GM23248 (cell line): ENCODE measurements around the gene PCLO. TPM values are rescaled to one million over a fixed set of nuclear protein-coding genes. Genes with fewer than 3 reads are reported as not detected.

Source experiments
- DNase-seq: peaks from one replicate; pipeline ENCODE4 v3.0.0-alpha.2; 2015
- H2AFZ ChIP-seq: fragments of 200-600 bp; sonication (generic); 2 replicates; pipeline ENCODE4 v1.6.1; 2016; ENCODE audit warnings: antibody characterized with exemption
- H3F3A ChIP-seq: fragments of 200-600 bp; sonication (generic); 2 replicates; pipeline ENCODE4 v1.6.1; 2016; ENCODE audit warnings: mild to moderate bottlenecking, antibody characterized with exemption, mixed run types; ENCODE audit not compliant: insufficient read depth
- H3K27ac ChIP-seq: fragments of 200-600 bp; sonication (generic); 2 replicates; pipeline ENCODE4 v1.5.1; 2016; ENCODE audit warnings: mild to moderate bottlenecking
- H3K27me3 ChIP-seq: fragments of 200-600 bp; sonication (generic); replicated peaks from 2 replicates; pipeline ENCODE4 v1.6.1; 2016; ENCODE audit warnings: mild to moderate bottlenecking; ENCODE audit not compliant: insufficient read depth
- H3K36me3 ChIP-seq: fragments of 200-600 bp; sonication (generic); 2 replicates; pipeline ENCODE4 v1.6.1; 2016; ENCODE audit warnings: low read depth, mild to moderate bottlenecking
- H3K4me1 ChIP-seq: fragments of 200-600 bp; sonication (generic); 2 replicates; pipeline ENCODE4 v1.6.1; 2016; ENCODE audit warnings: mild to moderate bottlenecking; ENCODE audit not compliant: insufficient read depth
- H3K4me2 ChIP-seq: fragments of 200-600 bp; sonication (generic); one replicate; pipeline ENCODE4 v1.6.1; 2016; ENCODE audit warnings: mild to moderate bottlenecking; ENCODE audit not compliant: unreplicated experiment
- H3K4me3 ChIP-seq: fragments of 200-600 bp; sonication (generic); 2 replicates; pipeline ENCODE4 v1.5.1; 2016; ENCODE audit warnings: mild to moderate bottlenecking
- H3K79me2 ChIP-seq: fragments of 200-600 bp; sonication (generic); 2 replicates; pipeline ENCODE4 v1.6.1; 2016; ENCODE audit warnings: mild to moderate bottlenecking; ENCODE audit not compliant: insufficient read depth
- H3K9ac ChIP-seq: fragments of 200-600 bp; sonication (generic); 2 replicates; pipeline ENCODE4 v1.6.1; 2016; ENCODE audit warnings: mild to moderate bottlenecking
- H3K9me2 ChIP-seq: fragments of 200-600 bp; sonication (generic); 2 replicates; pipeline ENCODE4 v1.6.1; 2016; ENCODE audit warnings: mixed run types, mild to moderate bottlenecking, moderate library complexity; ENCODE audit not compliant: insufficient read depth
- H3K9me3 ChIP-seq: fragments of 200-600 bp; sonication (generic); one replicate; pipeline ENCODE4 v1.6.1; 2017; ENCODE audit warnings: low read depth
- H4K20me1 ChIP-seq: fragments of 200-600 bp; sonication (generic); 2 replicates; pipeline ENCODE4 v1.6.0; 2016; ENCODE audit not compliant: insufficient read depth
- EZH2 ChIP-seq: fragments of 200-600 bp; sonication (generic); IDR thresholded peaks from 2 replicates; pipeline ENCODE4 v1.6.1; 2018; ENCODE audit warnings: antibody characterized with exemption, mild to moderate bottlenecking; ENCODE audit not compliant: insufficient read depth, poor library complexity, severe bottlenecking
- EZH2phosphoT487 ChIP-seq: fragments of 200-600 bp; sonication (generic); IDR thresholded peaks from 2 replicates; pipeline ENCODE4 v1.6.1; 2018; ENCODE audit warnings: antibody characterized with exemption, moderate library complexity, mild to moderate bottlenecking, low read depth; ENCODE audit not compliant: insufficient read depth
- WGBS, 2 experiments: methylation state at CpG; one replicate each; pipeline ENCODE4 v1.1.6; 2015 to 2017; ENCODE audit warnings: low lambda C conversion rate in 2 of 2, low coverage in 1 of 2; ENCODE audit errors: missing lambda C conversion rate in 2 of 2; 5-methylcytosine and 5-hydroxymethylcytosine counted together
- in situ Hi-C: fragments of 300-500 bp; cut with MboI; formaldehyde crosslinking; loops from 2 replicates; pipeline ENCODE4 v1.15.0; 2020
- polyA plus RNA-seq: library from polyadenylated mRNA; unstranded; fragments of >200 nt; fragmentation: Nextera tagmentation; extraction: Ambion mirVana; gene quantifications from 2 replicates; pipeline ENCODE4 v1.2.1, GENCODE V29; 2016
- total RNA-seq: library from RNA; depleted of rRNA; stranded (reverse); fragments of >200 nt; shearing (Covaris generic); gene quantifications from 2 replicates; pipeline ENCODE4 v1.2.3, GENCODE V29; 2014

Gene PCLO
- total and polyA plus RNA-seq, 2 experiments from 2014 or later, result 0.04 TPM; not detected in 1

DNA sequence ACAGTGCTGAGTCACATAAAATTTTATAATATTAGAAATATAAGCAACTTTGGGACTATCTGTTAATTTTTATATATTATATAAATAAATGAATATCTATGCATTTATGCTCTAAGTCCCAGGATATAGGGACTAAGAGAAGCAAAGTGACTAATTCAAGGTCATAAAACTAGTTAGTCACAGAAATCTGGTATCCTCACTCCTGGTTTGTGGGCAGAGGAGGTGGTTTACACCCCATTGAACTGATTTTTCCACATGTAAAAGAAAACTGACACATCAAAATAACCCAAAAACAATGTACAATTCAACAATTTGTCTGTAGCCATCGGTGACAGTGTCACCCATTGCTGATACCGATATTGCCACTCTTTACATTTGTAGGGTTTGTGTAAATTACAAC, 3.0 kb downstream of the PCLO start:
- no peak overlapping the region for H3K9ac ChIP-seq

GRCh38 chr7:83156006-83156405, 6.7 kb downstream of the PCLO start:
- no peaks in the 10 kb centered on the region for H3K4me1 ChIP-seq
- H3K9ac ChIP-seq, result no peak overlapping the region
- no peak overlapping the region for H2AFZ ChIP-seq
- WGBS, 2 experiments, result 63 to 77% methylated on average over 3 of the region's 3 CpGs
- no peak for DNase-seq
- in situ Hi-C loops, result no loop called here
- H3K79me2 ChIP-seq, result no peaks in the 10 kb centered on the region
- no peaks in the 10 kb centered on the region for H3K9me2 ChIP-seq
- no peak overlapping the region for H3K4me2 ChIP-seq
- no peaks in the 10 kb centered on the region for H3F3A ChIP-seq
- no peaks in the 10 kb centered on the region for H3K27me3 ChIP-seq
- no peaks in the 10 kb centered on the region for H4K20me1 ChIP-seq
- H3K36me3 ChIP-seq, result no peaks in the 10 kb centered on the region
- no peak overlapping the region for H3K27ac ChIP-seq
- no peak for TF ChIP-seq EZH2phosphoT487
- TF ChIP-seq EZH2, result no peak
- no peak overlapping the region for H3K4me3 ChIP-seq
- no peaks in the 10 kb centered on the region for H3K9me3 ChIP-seq

More for the DNA sequence above, 3.0 kb downstream of the PCLO start:
- H3K27ac ChIP-seq, result no peak overlapping the region
- H3K36me3 ChIP-seq, result no peaks in the 10 kb centered on the region
- H3K4me2 ChIP-seq, result no peak overlapping the region
- H3K4me3 ChIP-seq, result no peak overlapping the region
- 79 to 80% methylated on average over 2 of the region's 2 CpGs for WGBS, 2 experiments
- no peaks in the 10 kb centered on the region for H3K9me2 ChIP-seq
- H2AFZ ChIP-seq, result no peak overlapping the region
- TF ChIP-seq EZH2 (no peak), EZH2phosphoT487 (no peak)
- H3K4me1 ChIP-seq, result no peaks in the 10 kb centered on the region
- no peak for DNase-seq
- in situ Hi-C loops, result no loop called here
- peaks cover 22% of the 10 kb centered on the region; the same call in 1 of the 2 replicates for H3K27me3 ChIP-seq
- no peaks in the 10 kb centered on the region for H3K79me2 ChIP-seq
- no peaks in the 10 kb centered on the region for H4K20me1 ChIP-seq
- no peaks in the 10 kb centered on the region for H3F3A ChIP-seq
- no peaks in the 10 kb centered on the region for H3K9me3 ChIP-seq

- 25 to 50% methylated on average over 1 of the region's 1 CpG for WGBS, 2 experiments
- H3K4me1 ChIP-seq, result no peaks in the 10 kb centered on the region
- H2AFZ ChIP-seq, result no peak overlapping the region
- H3K27me3 ChIP-seq, result no peaks in the 10 kb centered on the region
- no peaks in the 10 kb centered on the region for H3K9me3 ChIP-seq
- H3K36me3 ChIP-seq, result no peaks in the 10 kb centered on the region
- H3K79me2 ChIP-seq, result no peaks in the 10 kb centered on the region
- H3K4me3 ChIP-seq, result no peak overlapping the region
- no peak overlapping the region for H3K4me2 ChIP-seq
- H3K27ac ChIP-seq, result no peak overlapping the region
- DNase-seq, result no peak
- no peaks in the 10 kb centered on the region for H4K20me1 ChIP-seq
- H3K9ac ChIP-seq, result no peak overlapping the region
- no peak for TF ChIP-seq EZH2
- no peak for TF ChIP-seq EZH2phosphoT487
- H3K9me2 ChIP-seq, result no peaks in the 10 kb centered on the region
- in situ Hi-C loops, result no loop called here
- H3F3A ChIP-seq, result no peaks in the 10 kb centered on the region
Observed at GRCh38 chr7:83155407-83155806, 7.3 kb downstream of the PCLO start.

DNA sequence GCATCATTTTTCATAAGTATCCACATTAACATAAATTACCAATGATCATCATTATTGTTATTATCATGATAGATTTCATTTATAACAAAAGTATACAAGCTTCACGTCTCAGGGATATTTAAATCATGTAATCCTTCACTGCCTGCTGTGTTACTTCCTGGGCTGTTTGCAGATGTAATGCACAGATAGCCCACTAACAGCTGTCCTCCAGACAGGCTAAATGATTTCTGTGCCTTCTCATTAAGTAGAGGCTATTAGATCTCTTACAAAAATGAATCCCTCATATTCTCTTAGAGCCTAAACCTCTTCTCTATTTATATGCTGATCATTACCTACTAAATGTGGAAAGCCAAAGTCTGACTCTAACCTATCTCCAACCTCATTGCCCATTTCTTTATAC, 9.3 kb downstream of the PCLO start:
- no peaks in the 10 kb centered on the region for H3K27me3 ChIP-seq

DNA sequence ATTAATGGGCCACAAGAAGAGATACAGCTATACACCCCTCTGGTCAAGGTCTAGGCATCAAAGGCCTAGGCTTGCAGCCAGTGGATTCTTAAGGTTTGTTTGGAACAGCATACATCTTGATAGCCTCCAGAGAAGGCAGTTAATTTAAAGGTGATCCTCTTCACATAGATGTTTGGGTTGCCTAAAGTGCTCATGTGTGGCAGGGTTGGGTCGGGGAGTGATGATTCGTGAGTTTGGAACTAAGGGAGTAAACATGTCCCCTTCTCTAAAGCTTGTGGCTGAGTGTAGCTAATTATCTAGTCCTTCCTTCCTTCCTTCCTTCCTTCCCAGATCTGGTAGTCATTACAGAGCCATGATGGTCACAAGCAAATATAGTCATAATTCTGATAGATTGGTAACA, 12.4 kb downstream of the PCLO start:
- Histone ChIP-seq H3K9me2 (no peaks in the 10 kb centered on the region), H3F3A (no peaks in the 10 kb centered on the region), H3K27ac (no peak overlapping the region), H2AFZ (no peak overlapping the region), H3K9me3 (no peaks in the 10 kb centered on the region), H3K36me3 (no peaks in the 10 kb centered on the region), H3K27me3 (no peaks in the 10 kb centered on the region), H3K9ac (no peak overlapping the region), H4K20me1 (no peaks in the 10 kb centered on the region), H3K4me2 (no peak overlapping the region), H3K4me1 (peaks cover 12% of the 10 kb centered on the region; the same call in 1 of the 2 replicates), H3K4me3 (no peak overlapping the region), H3K79me2 (no peaks in the 10 kb centered on the region)
- in situ Hi-C loops, result no loop called here
- TF ChIP-seq EZH2phosphoT487 (no peak), EZH2 (no peak)
- 19 to 28% methylated on average over 2 of the region's 2 CpGs for WGBS, 2 experiments
- DNase-seq, result no peak

More for the DNA sequence above, 9.3 kb downstream of the PCLO start:
- H3K4me1 ChIP-seq, result peaks cover 12% of the 10 kb centered on the region; the same call in 1 of the 2 replicates
- no peaks in the 10 kb centered on the region for H3F3A ChIP-seq
- H2AFZ ChIP-seq, result no peak overlapping the region
- H3K4me2 ChIP-seq, result no peak overlapping the region
- H3K9ac ChIP-seq, result no peak overlapping the region
- no peak overlapping the region for H3K27ac ChIP-seq
- no peaks in the 10 kb centered on the region for H4K20me1 ChIP-seq
- in situ Hi-C loops, result no loop called here
- TF ChIP-seq EZH2, result no peak
- H3K9me2 ChIP-seq, result no peaks in the 10 kb centered on the region
- WGBS, 2 experiments, result 0 to 6% methylated on average over 1 of the region's 1 CpG
- H3K9me3 ChIP-seq, result no peaks in the 10 kb centered on the region
- no peaks in the 10 kb centered on the region for H3K79me2 ChIP-seq
- no peaks in the 10 kb centered on the region for H3K36me3 ChIP-seq
- DNase-seq, result no peak
- no peak overlapping the region for H3K4me3 ChIP-seq
